K562 (cell line): ENCODE data around the gene ALDOC. TPM values are rescaled to one million over a fixed set of nuclear protein-coding genes. Genes with fewer than 3 reads are reported as not detected.

ENCODE experiments used
- ATAC-seq: fragments of 200-7000 bp; cut with Tn5 transposase; 3 replicates; pipeline ENCODE4 v1.9.1; 2020; ENCODE audit warnings: moderate library complexity
- BruUV-seq: library from RNA; stranded (reverse); fragments of 400-500 nt; replicated peaks from 2 replicates; lab custom pipeline; 2021; lab: Mats Ljungman, UMichigan
- CTCF ChIA-PET: fragments of 300-600 bp; formaldehyde crosslinking; extraction: SDS; loops from one replicate; lab custom pipeline; 2021; ENCODE audit warnings: low intra/inter-chr PET ratio; lab: Yijun Ruan, JAX
- POLR2A ChIA-PET: fragments of 300-600, 350-650 bp; sonication (Branson Sonifier 250); formaldehyde crosslinking; extraction: SDS; loops from one replicate; lab custom pipeline; 2021; ENCODE audit warnings: antibody characterized with exemption, inconsistent platforms; lab: Yijun Ruan, JAX
- DNase-seq, 4 experiments: peaks; one replicate each; pipeline versions ENCODE4 v3.0.0 to v3.0.0-alpha.2; 2011 to 2018; ENCODE audit warnings: low spot score in 3 of 4, mixed read lengths in 3 of 4; ENCODE audit errors: extremely low read depth in 1 of 4
- FAIRE-seq: peaks from 2 replicates; lab custom pipeline; 2011; peaks lifted over from hg19 to GRCh38; lab: Jason Lieb, UNC
- H2AFZ ChIP-seq: 2 replicates; pipeline ENCODE4 v1.6.0; 2011; ENCODE audit warnings: low read depth, low read length, control low read depth, inconsistent platforms
- H3K27ac ChIP-seq: fragments of 200-600 bp; 3 replicates; pipeline ENCODE4 v1.8.0; 2011; ENCODE audit warnings: low read depth, mild to moderate bottlenecking, control low read depth, inconsistent platforms, low read length, moderate library complexity, mixed read lengths; ENCODE audit errors: extremely low read depth
- H3K27me3 ChIP-seq, 2 experiments: fragments of 300-600 bp in 1 of 2; 2 replicates in 1 of 2; 3 replicates in 1 of 2; pipeline versions ENCODE4 v1.6.0 to v1.8.0; 2011; ENCODE audit warnings: inconsistent platforms in 2 of 2, low read length in 2 of 2, mild to moderate bottlenecking in 1 of 2, mixed read lengths in 1 of 2, moderate library complexity in 1 of 2; ENCODE audit not compliant: control insufficient read depth in 2 of 2, insufficient read depth in 2 of 2
- H3K36me3 ChIP-seq: fragments of 300-600 bp; 3 replicates; pipeline ENCODE4 v1.8.0; 2011; ENCODE audit warnings: mild to moderate bottlenecking, low read length, inconsistent platforms; ENCODE audit not compliant: control insufficient read depth, insufficient read depth
- H3K4me1 ChIP-seq, 2 experiments: fragments of 200-600 bp in 1 of 2; replicated peaks in 1 of 2; 2 replicates in 1 of 2; 3 replicates in 1 of 2; pipeline versions ENCODE4 v1.5.1 to v1.8.0; 2011; ENCODE audit warnings: inconsistent platforms in 2 of 2, low read length in 2 of 2, mild to moderate bottlenecking in 1 of 2, mixed read lengths in 1 of 2, moderate library complexity in 1 of 2; ENCODE audit not compliant: control insufficient read depth in 2 of 2, insufficient read depth in 2 of 2
- H3K4me2 ChIP-seq: 2 replicates; pipeline ENCODE4 v1.6.1; 2011; ENCODE audit warnings: low read length, control low read depth, inconsistent platforms, mixed read lengths; ENCODE audit not compliant: insufficient read depth
- H3K4me3 ChIP-seq: fragments of 200-600 bp; sonication (generic), shearing (Covaris generic); 2 replicates; pipeline ENCODE4 v1.5.1; 2016; ENCODE audit warnings: control low read depth, inconsistent platforms
- H3K79me2 ChIP-seq: fragments of 200-600 bp; 3 replicates; pipeline ENCODE4 v1.8.0; 2011; ENCODE audit warnings: low read length, inconsistent platforms; ENCODE audit not compliant: control insufficient read depth, insufficient read depth
- H3K9ac ChIP-seq, 2 experiments: 2 replicates each; pipeline versions ENCODE4 v1.6.0 to v1.6.1; 2011; ENCODE audit warnings: low read depth in 2 of 2, low read length in 2 of 2, control low read depth in 1 of 2, inconsistent platforms in 1 of 2, mild to moderate bottlenecking in 1 of 2, mixed read lengths in 1 of 2; ENCODE audit not compliant: insufficient read depth in 1 of 2
- H3K9me1 ChIP-seq: one replicate; pipeline ENCODE4 v1.6.0; 2011; ENCODE audit warnings: inconsistent platforms, mild to moderate bottlenecking, low read length, moderate library complexity; ENCODE audit not compliant: control insufficient read depth, insufficient read depth
- H3K9me3 ChIP-seq: replicated peaks from 2 replicates; pipeline ENCODE4 v1.5.1; 2011; ENCODE audit warnings: low read depth, low read length, inconsistent platforms; ENCODE audit not compliant: control insufficient read depth, insufficient read depth
- H4K20me1 ChIP-seq: replicated peaks from 2 replicates; pipeline ENCODE4 v1.6.1; 2011; ENCODE audit warnings: low read length, inconsistent platforms, mixed read lengths; ENCODE audit not compliant: control insufficient read depth, insufficient read depth
- ILK ChIP-seq: fragments of 450-650 bp; IDR thresholded peaks from 2 replicates; pipeline ENCODE4 v1.6.1; 2016; ENCODE audit warnings: missing genetic modification characterization, low read depth, mild to moderate bottlenecking, missing compliant biosample characterization, moderate library complexity, borderline replicate concordance
- ZNF174 ChIP-seq: fragments of 250-450 bp; sonication (Bioruptor Pico); IDR thresholded peaks from 2 replicates; pipeline ENCODE4 v1.4.0; 2020; ENCODE audit warnings: mild to moderate bottlenecking
- WGBS: fragments of 100-300 bp; shearing (Covaris generic); methylation state at CpG from one replicate; pipeline ENCODE4 v1.1.6; 2016; ENCODE audit warnings: low coverage, mixed read lengths; ENCODE audit not compliant: insufficient coverage; ENCODE audit errors: missing lambda C conversion rate; 5-methylcytosine and 5-hydroxymethylcytosine counted together
- in situ Hi-C: fragments of 300-500 bp; cut with MboI; formaldehyde crosslinking; loops from 4 replicates; pipeline ENCODE4 v1.15.0; 2018; ENCODE audit warnings: inconsistent platforms, mixed read lengths
- intact Hi-C: fragments of 100-400 bp; cut with micrococcal nuclease; formaldehyde crosslinking; loops from 2 replicates; pipeline ENCODE4 v1.14.2; 2022
- polyA plus RNA-seq, 8 experiments: library from polyadenylated mRNA; depleted of rRNA in 4 of 8; stranded (reverse) in 5 of 8; unstranded in 3 of 8; fragments of >200 nt; fragmentation: Nextera tagmentation in 2 of 8; fragmentation: Illumina TruSeq in 1 of 8; extraction: Ambion mirVana in 2 of 8; extraction: Trizol in 1 of 8; gene quantifications; 2 replicates each; pipeline versions ENCODE4 v1.2.1 to v1.2.3, GENCODE V29; 2011 to 2014; ENCODE audit warnings: inconsistent platforms in 1 of 8, missing spikeins in 1 of 8
- total RNA-seq, 7 experiments: library from RNA; depleted of rRNA in 6 of 7; stranded (reverse); fragments of >200 nt in 6 of 7; fragmentation: Illumina TruSeq in 2 of 7; extraction: Trizol in 2 of 7; gene quantifications; 2 replicates each; pipeline versions ENCODE4 v1.2.1 to v1.2.3, GENCODE V29; 2011 to 2021; ENCODE audit warnings: low replicate concordance in 1 of 7
- TF ChIP-seq, protein P1 (sequence below): sonication (generic); formaldehyde crosslinking; IDR thresholded peaks from 2 replicates; pipeline ENCODE4 v1.8.0; 2022; ENCODE audit warnings: mild to moderate bottlenecking, low read depth, missing genetic modification reagents
- TF ChIP-seq, protein P2 (sequence below): fragments of 450-650 bp; formaldehyde crosslinking; IDR thresholded peaks from 2 replicates; pipeline ENCODE4 v1.4.0; 2020; ENCODE audit warnings: mild to moderate bottlenecking, mixed read lengths
- TF ChIP-seq, protein P3 (sequence below): fragments of 250-450 bp; sonication (Bioruptor Pico); IDR thresholded peaks from 2 replicates; pipeline ENCODE4 v1.5.1; 2021; ENCODE audit warnings: mild to moderate bottlenecking
- TF ChIP-seq, protein P4 (sequence below): fragments of 250-450 bp; sonication (Bioruptor Pico); IDR thresholded peaks from 2 replicates; pipeline ENCODE4 v1.5.0; 2021; ENCODE audit warnings: mild to moderate bottlenecking, moderate library complexity

Gene ALDOC
- total and polyA plus RNA-seq, 9 of the 15 experiments (the other 6 are each of a cell fraction or from before 2014, with no cell fraction given) = 43.2 to 263 (median 99.2) TPM

DNA sequence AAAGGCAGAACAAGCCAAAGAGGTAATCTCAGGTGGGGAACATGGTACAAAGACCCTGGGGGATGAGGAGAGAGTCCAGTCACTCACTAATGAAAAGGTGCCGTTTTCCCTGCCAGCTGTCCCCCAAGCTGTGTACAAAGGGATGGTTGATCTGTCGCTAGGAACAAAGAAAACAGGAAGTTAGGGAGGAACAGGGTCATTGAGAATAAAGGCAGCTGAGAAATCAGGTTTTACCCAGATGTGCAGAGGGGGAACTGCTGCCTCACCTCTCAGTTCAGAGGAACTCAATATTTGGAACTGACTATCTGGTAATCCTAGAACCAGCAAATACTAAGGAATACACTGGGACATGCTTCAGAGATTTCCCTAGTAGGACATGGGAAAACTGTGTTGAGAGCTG lies 35.8 kb upstream of the ALDOC start:
- FAIRE-seq = no peak
- H3K27me3 ChIP-seq = no peaks in the 10 kb centered on the region
- no TSS peak for BruUV-seq
- in situ Hi-C loops (no loop called here), intact Hi-C loops (loop anchor here (2.0 kb wide), 1 partner anchor 118 kb away; no protein-coding TSS in a partner anchor)
- H3K36me3 ChIP-seq = peaks cover 91% of the 10 kb centered on the region
- no peak for DNase-seq
- ATAC-seq = no peak
- H3K4me2 ChIP-seq = no peak overlapping the region
- H3K9ac ChIP-seq = no peak overlapping the region
- no peak overlapping the region for H2AFZ ChIP-seq
- no peak overlapping the region for H3K27ac ChIP-seq
- 0 out of 2 replicates have a peak, but pooled peaks cover 8% of the 10 kb centered on the region for H4K20me1 ChIP-seq
- WGBS = 85% methylated on average over 2 of the region's 2 CpGs
- no peaks in the 10 kb centered on the region for H3K9me3 ChIP-seq
- no peaks in the 10 kb centered on the region for H3K4me1 ChIP-seq
- TF ChIP-seq, protein P1, sequence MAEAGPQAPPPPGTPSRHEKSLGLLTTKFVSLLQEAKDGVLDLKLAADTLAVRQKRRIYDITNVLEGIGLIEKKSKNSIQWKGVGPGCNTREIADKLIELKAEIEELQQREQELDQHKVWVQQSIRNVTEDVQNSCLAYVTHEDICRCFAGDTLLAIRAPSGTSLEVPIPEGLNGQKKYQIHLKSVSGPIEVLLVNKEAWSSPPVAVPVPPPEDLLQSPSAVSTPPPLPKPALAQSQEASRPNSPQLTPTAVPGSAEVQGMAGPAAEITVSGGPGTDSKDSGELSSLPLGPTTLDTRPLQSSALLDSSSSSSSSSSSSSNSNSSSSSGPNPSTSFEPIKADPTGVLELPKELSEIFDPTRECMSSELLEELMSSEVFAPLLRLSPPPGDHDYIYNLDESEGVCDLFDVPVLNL (CRISPR knock-in tag) = no peak
- TF ChIP-seq ZNF174 = no peak
- TF ChIP-seq, all 486 proteins: peak for 0
- ChIA-PET POLR2A (interaction anchor here (0.7 to 4.4 kb wide), 9 partner anchors 8 to 216 kb away, joined by 3 to 25 read pairs (median 4); partner anchors contain the start of genes ALDOC, SDF2 and SUPT6H), CTCF (interaction anchor here (1.9 kb wide), 1 partner anchor 118 kb away, joined by 16 read pairs; no protein-coding TSS in a partner anchor)
- no peak overlapping the region for H3K4me3 ChIP-seq
- H3K79me2 ChIP-seq = no peaks in the 10 kb centered on the region
- H3K9me1 ChIP-seq = no peaks in the 10 kb centered on the region

DNA sequence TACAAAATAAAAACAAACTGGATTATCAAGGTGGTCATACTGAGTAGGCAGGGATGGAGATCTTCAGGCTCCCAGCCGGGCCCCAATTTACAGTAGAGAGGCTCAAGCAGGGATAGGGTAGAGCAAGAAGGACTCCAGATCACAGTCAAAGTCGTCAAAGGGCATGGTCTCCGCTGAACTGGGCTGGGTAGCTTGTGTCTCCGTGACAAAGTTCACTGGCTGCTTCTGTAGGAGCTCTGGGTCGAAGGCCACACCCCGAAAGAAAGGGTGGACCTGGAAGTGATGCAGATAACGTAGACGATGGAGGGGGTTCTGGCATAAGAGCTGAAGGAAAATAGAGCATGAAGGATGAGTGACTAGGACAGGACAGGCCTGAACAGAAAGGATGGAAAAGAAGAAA lies 33.7 kb upstream of the ALDOC start:
- H3K4me2 ChIP-seq = no peak overlapping the region
- no peaks in the 10 kb centered on the region for H3K27me3 ChIP-seq
- no peaks in the 10 kb centered on the region for H3K79me2 ChIP-seq
- ChIA-PET POLR2A (interaction anchor here (0.5 to 4.4 kb wide), 10 partner anchors 9 to 1042 kb away, joined by 3 to 25 read pairs (median 4); no protein-coding TSS in a partner anchor), CTCF (no interaction called here)
- H3K9ac ChIP-seq = no peak overlapping the region
- DNase-seq (no peak), FAIRE-seq (no peak), ATAC-seq (no peak)
- no peaks in the 10 kb centered on the region for H3K9me1 ChIP-seq
- H2AFZ ChIP-seq = no peak overlapping the region
- 0 out of 2 replicates have a peak, but pooled peaks cover 8% of the 10 kb centered on the region for H4K20me1 ChIP-seq
- 61% methylated on average over 8 of the region's 8 CpGs for WGBS
- intact Hi-C loops = no loop called here
- in situ Hi-C loops = no loop called here
- BruUV-seq = no TSS peak
- H3K27ac ChIP-seq = no peak overlapping the region
- peaks cover 78% of the 10 kb centered on the region for H3K36me3 ChIP-seq
- no peaks in the 10 kb centered on the region for H3K9me3 ChIP-seq
- no peak overlapping the region for H3K4me3 ChIP-seq
- no peaks in the 10 kb centered on the region for H3K4me1 ChIP-seq
- TF ChIP-seq, protein P2, sequence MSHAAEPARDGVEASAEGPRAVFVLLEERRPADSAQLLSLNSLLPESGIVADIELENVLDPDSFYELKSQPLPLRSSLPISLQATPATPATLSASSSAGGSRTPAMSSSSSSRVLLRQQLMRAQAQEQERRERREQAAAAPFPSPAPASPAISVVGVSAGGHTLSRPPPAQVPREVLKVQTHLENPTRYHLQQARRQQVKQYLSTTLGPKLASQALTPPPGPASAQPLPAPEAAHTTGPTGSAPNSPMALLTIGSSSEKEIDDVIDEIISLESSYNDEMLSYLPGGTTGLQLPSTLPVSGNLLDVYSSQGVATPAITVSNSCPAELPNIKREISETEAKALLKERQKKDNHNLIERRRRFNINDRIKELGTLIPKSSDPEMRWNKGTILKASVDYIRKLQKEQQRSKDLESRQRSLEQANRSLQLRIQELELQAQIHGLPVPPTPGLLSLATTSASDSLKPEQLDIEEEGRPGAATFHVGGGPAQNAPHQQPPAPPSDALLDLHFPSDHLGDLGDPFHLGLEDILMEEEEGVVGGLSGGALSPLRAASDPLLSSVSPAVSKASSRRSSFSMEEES (CRISPR knock-in tag) = no peak
- TF ChIP-seq, protein P3, sequence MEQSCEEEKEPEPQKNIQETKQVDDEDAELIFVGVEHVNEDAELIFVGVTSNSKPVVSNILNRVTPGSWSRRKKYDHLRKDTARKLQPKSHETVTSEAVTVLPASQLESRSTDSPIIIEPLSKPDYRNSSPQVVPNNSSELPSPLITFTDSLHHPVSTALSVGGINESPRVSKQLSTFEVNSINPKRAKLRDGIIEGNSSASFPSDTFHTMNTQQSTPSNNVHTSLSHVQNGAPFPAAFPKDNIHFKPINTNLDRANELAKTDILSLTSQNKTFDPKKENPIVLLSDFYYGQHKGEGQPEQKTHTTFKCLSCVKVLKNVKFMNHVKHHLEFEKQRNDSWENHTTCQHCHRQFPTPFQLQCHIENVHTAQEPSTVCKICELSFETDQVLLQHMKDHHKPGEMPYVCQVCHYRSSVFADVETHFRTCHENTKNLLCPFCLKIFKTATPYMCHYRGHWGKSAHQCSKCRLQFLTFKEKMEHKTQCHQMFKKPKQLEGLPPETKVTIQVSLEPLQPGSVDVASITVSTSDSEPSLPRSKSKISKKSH = no peak
- no peak for TF ChIP-seq ILK
- TF ChIP-seq, protein P4, sequence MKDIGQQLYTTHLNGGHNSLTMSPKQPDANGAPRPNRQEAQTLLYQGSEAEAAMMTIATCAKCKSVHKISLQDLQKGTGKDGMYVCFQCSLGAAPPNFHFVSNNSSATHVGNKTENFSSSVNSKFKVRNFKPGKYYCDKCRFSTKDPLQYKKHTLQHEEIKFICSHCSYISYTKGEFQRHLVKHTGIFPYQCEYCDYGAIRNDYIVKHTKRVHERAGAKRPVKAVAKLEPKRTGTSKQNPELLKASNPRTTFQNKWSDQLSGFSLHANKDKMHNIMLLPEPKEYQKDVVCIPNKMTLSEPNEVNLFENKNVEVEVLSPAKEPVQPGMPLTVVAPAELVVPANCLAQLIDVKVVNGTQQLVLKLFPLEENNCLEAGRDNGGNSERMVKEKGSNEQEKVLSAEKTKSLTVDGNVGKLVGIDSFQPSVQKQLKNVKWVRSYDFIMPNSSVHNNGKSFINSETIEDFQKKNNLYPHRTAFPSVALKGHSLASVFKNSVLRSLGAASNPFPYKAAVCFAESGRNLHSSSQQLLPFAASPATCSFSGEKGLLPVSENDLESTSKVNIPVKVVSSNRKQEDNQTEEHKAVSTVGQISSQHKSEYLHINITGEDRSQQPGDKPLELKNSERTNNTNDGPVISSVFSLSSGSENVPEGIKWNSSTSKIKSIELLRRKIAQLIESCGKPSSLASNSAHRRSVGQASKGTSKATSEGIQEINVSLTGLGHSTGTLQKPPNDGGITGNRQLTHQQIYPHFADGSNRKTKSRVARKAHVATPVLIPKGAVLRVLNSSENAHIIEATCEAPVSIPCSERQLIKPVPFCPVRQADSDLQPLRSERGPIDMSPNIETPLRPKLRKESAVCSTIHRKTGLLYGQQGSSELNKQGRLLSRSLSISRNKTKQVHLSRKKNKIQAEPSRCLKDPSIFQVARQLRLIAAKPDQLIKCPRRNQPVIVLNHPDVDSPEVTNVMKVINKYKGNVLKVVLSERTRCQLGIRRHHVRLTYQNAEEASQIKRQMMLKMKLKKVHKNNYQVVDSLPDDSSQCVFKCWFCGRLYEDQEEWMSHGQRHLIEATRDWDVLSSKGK (CRISPR knock-in tag) = no peak
